Gastroesophageal sphincter (tissue), 4 donors: ENCODE results near the gene CHST3. TPM values are rescaled to one million over a fixed set of nuclear protein-coding genes. Genes with fewer than 3 reads are reported as not detected.

Experiments used
- ATAC-seq: fragments of 150-250 bp; one replicate; pipeline ENCODE4 v1.9.1; 2016; ENCODE audit warnings: mild to moderate bottlenecking, moderate library complexity
- H3K27ac ChIP-seq, 4 donors: fragments of 200-600 bp; sonication (generic) in 3 of 4; 1 replicate in 3 of 4; 2 replicates in 1 of 4; pipeline ENCODE4 v1.5.1; 2016 to 2019
- H3K27me3 ChIP-seq: fragments of 200-600 bp; sonication (generic); one replicate; pipeline ENCODE4 v1.5.1; 2019
- H3K36me3 ChIP-seq, 2 donors: fragments of 200-600 bp; sonication (generic); one replicate each; pipeline ENCODE4 v1.5.1; 2019; ENCODE audit warnings: control low read depth in 1 of 2
- H3K4me1 ChIP-seq, 3 donors: fragments of 200-600 bp; sonication (generic); 1 replicate in 2 of 3; 2 replicates in 1 of 3; pipeline ENCODE4 v1.5.1; 2016 to 2019; ENCODE audit warnings: control low read depth in 2 of 3
- H3K4me3 ChIP-seq, 2 donors: fragments of 200-600 bp; sonication (generic); one replicate each; pipeline ENCODE4 v1.5.1; 2019; ENCODE audit warnings: mild to moderate bottlenecking in 1 of 2, moderate library complexity in 1 of 2
- H3K9me3 ChIP-seq, 3 donors: fragments of 200-600 bp; sonication (generic); one replicate each; pipeline ENCODE4 v1.5.1; 2017 to 2019; ENCODE audit warnings: control low read depth in 2 of 3
- EP300 ChIP-seq: sonication (generic); formaldehyde crosslinking; IDR thresholded peaks from one replicate; pipeline ENCODE4 v1.6.1; 2017; ENCODE audit warnings: antibody characterized with exemption, mild to moderate bottlenecking
- POLR2A ChIP-seq, 2 donors: fragments of 450-650 bp; IDR thresholded peaks; one replicate each; pipeline ENCODE4 v1.6.1; 2017; ENCODE audit warnings: antibody characterized with exemption in 2 of 2, mild to moderate bottlenecking in 2 of 2, moderate library complexity in 1 of 2
- POLR2AphosphoS5 ChIP-seq: sonication (generic); formaldehyde crosslinking; IDR thresholded peaks from one replicate; pipeline ENCODE4 v1.6.1; 2017; ENCODE audit warnings: antibody characterized with exemption
- WGBS, 2 donors: methylation state at CpG; one replicate each; pipeline ENCODE4 v1.1.5; 2018; ENCODE audit warnings: low coverage in 1 of 2; 5-methylcytosine and 5-hydroxymethylcytosine counted together
- total RNA-seq, 4 donors: library from RNA; depleted of rRNA; stranded (reverse); fragments of >200 nt; gene quantifications; one replicate each; pipeline ENCODE4 v1.1.0, GENCODE V29; 2016
- TF ChIP-seq, protein P1 (sequence below), 4 experiments: fragments of 200-600 bp in 2 of 4; fragments of 450-650 bp in 2 of 4; sonication (generic) in 1 of 4; IDR thresholded peaks; one replicate each; pipeline ENCODE4 v1.5.1; 2017 to 2019; ENCODE audit warnings: antibody characterized with exemption in 4 of 4, mild to moderate bottlenecking in 2 of 4, moderate library complexity in 2 of 4

CHST3 gene
- total RNA-seq, 4 donors from 2014 or later: 31.8 to 48.0 (median 37.3) TPM

DNA sequence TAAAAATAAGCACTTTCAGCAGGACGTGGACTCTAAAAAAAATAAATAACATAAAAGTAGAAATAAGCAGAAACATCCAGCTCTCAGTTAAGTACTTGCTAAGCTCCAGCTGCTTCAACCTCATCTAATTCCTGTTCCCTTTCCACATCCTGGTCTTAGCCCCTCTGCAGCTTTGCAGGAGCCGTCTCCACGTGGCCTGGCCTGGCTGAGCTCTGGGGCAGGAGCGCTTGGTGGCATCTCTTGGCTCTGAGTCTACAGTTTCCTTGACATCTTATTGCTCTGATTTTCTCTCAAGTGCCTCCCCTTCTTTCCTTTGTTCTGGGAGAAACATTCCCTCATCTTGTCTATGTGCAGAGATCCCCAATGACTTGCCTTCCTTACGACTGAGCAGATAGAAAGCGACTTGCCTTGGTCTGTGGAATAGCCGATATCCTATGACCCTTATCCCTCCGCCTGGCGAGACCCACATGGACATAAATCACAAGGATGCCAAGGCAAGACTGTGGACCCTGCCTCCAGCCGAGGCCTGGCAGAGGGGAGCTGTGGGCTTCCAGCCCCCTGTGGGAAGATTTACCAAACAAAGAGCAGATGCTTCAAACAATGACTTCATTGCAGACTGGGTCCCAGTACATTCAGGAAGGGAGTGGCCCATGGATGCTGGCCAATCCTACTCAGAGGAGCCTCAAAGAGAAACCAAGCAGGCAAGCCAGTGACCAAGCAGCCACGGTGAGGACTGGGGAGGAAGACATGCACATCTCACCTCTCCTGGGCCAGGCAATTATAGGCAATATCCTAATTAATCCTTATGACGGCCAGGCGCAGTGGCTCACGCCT is 62.3 kb downstream of the CHST3 start:
- no peaks in the 10 kb centered on the region for H3K36me3 ChIP-seq
- ATAC-seq: peak; percentile 57
- H3K4me1 ChIP-seq: peaks cover 0 to 17% (median 0%) of the 10 kb centered on the region in 3 donors
- WGBS, 2 donors: 72 to 85% methylated on average over 5 to 8 of the region's 14 CpGs
- no peaks in the 10 kb centered on the region for H3K27me3 ChIP-seq
- H3K27ac ChIP-seq: peak overlapping the region in 1 of 4 donors; percentile 11
- H3K9me3 ChIP-seq: no peaks in the 10 kb centered on the region
- TF ChIP-seq POLR2AphosphoS5: no peak
- no peak for TF ChIP-seq POLR2A (IDR thresholded peaks at IDR 0.05)
- TF ChIP-seq, protein P1, sequence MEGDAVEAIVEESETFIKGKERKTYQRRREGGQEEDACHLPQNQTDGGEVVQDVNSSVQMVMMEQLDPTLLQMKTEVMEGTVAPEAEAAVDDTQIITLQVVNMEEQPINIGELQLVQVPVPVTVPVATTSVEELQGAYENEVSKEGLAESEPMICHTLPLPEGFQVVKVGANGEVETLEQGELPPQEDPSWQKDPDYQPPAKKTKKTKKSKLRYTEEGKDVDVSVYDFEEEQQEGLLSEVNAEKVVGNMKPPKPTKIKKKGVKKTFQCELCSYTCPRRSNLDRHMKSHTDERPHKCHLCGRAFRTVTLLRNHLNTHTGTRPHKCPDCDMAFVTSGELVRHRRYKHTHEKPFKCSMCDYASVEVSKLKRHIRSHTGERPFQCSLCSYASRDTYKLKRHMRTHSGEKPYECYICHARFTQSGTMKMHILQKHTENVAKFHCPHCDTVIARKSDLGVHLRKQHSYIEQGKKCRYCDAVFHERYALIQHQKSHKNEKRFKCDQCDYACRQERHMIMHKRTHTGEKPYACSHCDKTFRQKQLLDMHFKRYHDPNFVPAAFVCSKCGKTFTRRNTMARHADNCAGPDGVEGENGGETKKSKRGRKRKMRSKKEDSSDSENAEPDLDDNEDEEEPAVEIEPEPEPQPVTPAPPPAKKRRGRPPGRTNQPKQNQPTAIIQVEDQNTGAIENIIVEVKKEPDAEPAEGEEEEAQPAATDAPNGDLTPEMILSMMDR (IDR thresholded peaks at IDR 0.05): no peak
- TF ChIP-seq EP300: no peak
- H3K4me3 ChIP-seq: no peak overlapping the region

DNA sequence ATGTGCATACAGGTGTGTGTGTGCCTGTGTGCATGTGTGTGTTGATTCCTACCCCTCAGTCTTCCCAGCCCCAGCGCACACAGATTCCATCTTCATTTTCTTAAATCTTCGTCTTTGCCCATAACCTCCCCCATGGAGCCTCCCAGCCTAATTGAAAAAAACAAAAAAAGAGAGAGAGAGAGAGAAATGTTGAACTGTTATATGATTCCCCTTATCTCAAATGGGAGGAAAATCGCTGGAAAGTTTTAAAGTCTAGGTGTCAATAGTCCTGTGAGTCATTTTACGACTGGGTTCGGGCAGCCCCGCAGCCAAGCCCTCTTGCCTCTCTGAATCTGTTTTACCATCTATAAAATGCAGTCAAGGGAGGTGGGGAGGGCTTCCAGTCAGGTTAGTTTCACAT is 63.3 kb downstream of the CHST3 start:
- H3K36me3 ChIP-seq: no peaks in the 10 kb centered on the region
- TF ChIP-seq POLR2AphosphoS5 (no peak), EP300 (no peak), POLR2A (IDR thresholded peaks at IDR 0.05) (no peak)
- TF ChIP-seq, protein P1 (IDR thresholded peaks at IDR 0.05): no peak
- no peaks in the 10 kb centered on the region for H3K27me3 ChIP-seq
- H3K4me1 ChIP-seq: peaks cover 0 to 7% (median 0%) of the 10 kb centered on the region in 3 donors
- 84 to 87% methylated on average over 6 of the region's 6 CpGs for WGBS, 2 donors
- H3K9me3 ChIP-seq: no peaks in the 10 kb centered on the region
- H3K27ac ChIP-seq: no peak overlapping the region
- ATAC-seq: no peak
- no peak overlapping the region for H3K4me3 ChIP-seq

DNA sequence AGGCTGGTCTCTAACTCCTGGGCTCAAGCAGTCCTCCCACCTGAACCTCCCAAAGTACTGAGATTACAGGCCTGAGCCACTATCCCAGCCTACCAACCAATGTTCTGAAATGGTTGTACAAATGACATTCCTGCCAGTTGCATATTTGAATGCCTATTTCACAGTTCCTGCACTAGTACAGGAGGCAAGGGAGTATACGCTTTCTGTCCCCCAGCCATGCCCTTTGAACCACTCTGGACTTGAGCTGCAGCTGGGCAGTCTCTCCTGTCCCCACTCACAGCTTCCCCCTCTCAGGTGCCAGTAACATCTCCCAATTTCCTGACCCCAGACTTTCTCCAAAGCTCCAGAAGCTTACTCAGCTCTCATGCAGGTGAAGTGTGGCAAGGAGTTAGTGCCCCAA is 65.2 kb downstream of the CHST3 start:
- Histone ChIP-seq H3K27ac (no peak overlapping the region), H3K4me1 (peaks cover 0 to 7% (median 0%) of the 10 kb centered on the region in 3 donors), H3K36me3 (no peaks in the 10 kb centered on the region), H3K9me3 (no peaks in the 10 kb centered on the region), H3K27me3 (no peaks in the 10 kb centered on the region), H3K4me3 (no peak overlapping the region)
- WGBS, 2 donors: 89 to 92% methylated on average over 1 of the region's 1 CpG
- TF ChIP-seq POLR2AphosphoS5: no peak
- no peak for TF ChIP-seq POLR2A (IDR thresholded peaks at IDR 0.05)
- TF ChIP-seq, protein P1 (IDR thresholded peaks at IDR 0.05): no peak
- no peak for TF ChIP-seq EP300
- no peak for ATAC-seq

DNA sequence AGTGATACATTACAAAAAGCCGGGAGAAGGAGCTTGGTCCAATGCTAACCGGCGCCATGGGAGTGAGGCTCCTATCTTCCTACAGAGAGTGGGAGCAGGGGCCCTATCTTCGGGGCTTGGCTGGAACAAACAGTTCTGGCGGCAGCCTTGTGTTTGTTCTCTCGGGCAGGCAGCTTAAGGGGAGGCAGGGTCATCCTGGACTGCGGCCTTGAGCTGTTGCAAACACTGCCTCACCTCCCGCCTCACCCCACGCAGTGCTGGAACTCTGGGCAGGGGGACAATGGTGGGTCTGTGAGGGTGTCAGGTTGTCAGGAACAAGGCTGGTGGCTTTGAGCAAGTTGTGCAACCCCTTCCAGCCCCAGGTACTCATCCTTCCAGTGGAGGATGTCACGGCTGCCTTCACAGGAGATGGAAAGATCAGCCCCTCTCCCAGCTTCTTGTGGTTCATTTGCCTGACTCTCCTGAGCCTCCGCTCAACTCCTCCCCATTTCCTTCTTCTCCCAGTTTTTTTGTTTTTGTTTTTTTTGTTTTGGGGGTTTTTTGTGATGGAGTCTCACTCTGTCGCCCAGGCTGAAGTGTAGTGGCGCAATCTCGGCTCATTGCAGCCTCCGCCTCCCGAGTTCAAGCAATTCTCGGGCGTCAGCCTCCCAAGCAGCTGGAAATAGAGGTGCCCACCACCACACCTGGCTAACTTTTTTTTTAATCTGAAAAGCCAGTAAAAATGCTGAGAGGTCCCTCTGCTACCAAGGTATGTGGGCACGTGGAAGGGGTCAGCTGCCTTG is 66.8 kb downstream of the CHST3 start:
- TF ChIP-seq POLR2A (IDR thresholded peaks at IDR 0.05) (no peak), EP300 (no peak)
- TF ChIP-seq, protein P1 (IDR thresholded peaks at IDR 0.05): no peak
- no peak overlapping the region for H3K27ac ChIP-seq
- no peaks in the 10 kb centered on the region for H3K9me3 ChIP-seq
- peak; percentile 35 for ATAC-seq
- no peaks in the 10 kb centered on the region for H3K36me3 ChIP-seq
- WGBS, 2 donors: 55 to 79% methylated on average over 6 to 8 of the region's 19 CpGs
- H3K27me3 ChIP-seq: no peaks in the 10 kb centered on the region
- peaks cover 0 to 7% (median 0%) of the 10 kb centered on the region in 3 donors for H3K4me1 ChIP-seq
- no peak overlapping the region for H3K4me3 ChIP-seq
